ENCODE data around the gene POLK.
"Not testable (repeated sequence)": the region's sequence is repeated elsewhere in the genome, so short reads cannot be mapped to it uniquely, and the experiment has no call there.

Gene POLK

GRCh38 chr5:75510836-75511434 lies 756 bp upstream of the POLK start:
- no peak for DNase-seq

- no peak for DNase-seq
Observed at GRCh38 chr5:75512383-75513074, 838 bp downstream of the POLK start.

- DNase-seq, result no peak
Observed at GRCh38 chr5:75513841-75514240, 2.1 kb downstream of the POLK start.

- no peak for DNase-seq
Observed at GRCh38 chr5:75514323-75514722, 2.6 kb downstream of the POLK start.

GRCh38 chr5:75519761-75520160 lies 8.1 kb downstream of the POLK start:
- no peak for DNase-seq

- DNase-seq, result no peak
Observed at GRCh38 chr5:75521195-75521594, 9.5 kb downstream of the POLK start.

- DNase-seq, result no peak
Observed at GRCh38 chr5:75522025-75522424, 10.3 kb downstream of the POLK start.

- DNase-seq, result no peak
Observed at GRCh38 chr5:75522542-75522941, 10.9 kb downstream of the POLK start.

- no peak for DNase-seq
Observed at GRCh38 chr5:75523275-75523674, 11.6 kb downstream of the POLK start.

GRCh38 chr5:75524071-75524470 lies 12.4 kb downstream of the POLK start:
- no peak for DNase-seq

- no peak for DNase-seq
Observed at GRCh38 chr5:75524591-75524990, 12.9 kb downstream of the POLK start.

GRCh38 chr5:75525344-75525743 lies 13.7 kb downstream of the POLK start:
- no peak for DNase-seq

- no peak for DNase-seq
Observed at GRCh38 chr5:75526070-75526469, 14.4 kb downstream of the POLK start.

GRCh38 chr5:75529185-75529584 lies 17.5 kb downstream of the POLK start:
- DNase-seq, result no peak

- no peak for DNase-seq
Observed at GRCh38 chr5:75532190-75532589, 20.5 kb downstream of the POLK start.

- DNase-seq, result not testable (repeated sequence)
Observed at GRCh38 chr5:75533716-75534115, 22.0 kb downstream of the POLK start.

- no peak for DNase-seq
Observed at GRCh38 chr5:75534734-75535133, 23.0 kb downstream of the POLK start.

- no peak for DNase-seq
Observed at GRCh38 chr5:75536147-75536546, 24.5 kb downstream of the POLK start.

- no peak for DNase-seq
Observed at GRCh38 chr5:75536694-75537360, 25.1 kb downstream of the POLK start.

- no peak for DNase-seq
Observed at GRCh38 chr5:75538211-75538610, 26.5 kb downstream of the POLK start.

GRCh38 chr5:75545131-75545530 lies 33.4 kb downstream of the POLK start:
- no peak for DNase-seq

GRCh38 chr5:75546830-75547229 lies 35.1 kb downstream of the POLK start:
- DNase-seq, result no peak

- DNase-seq, result no peak
Observed at GRCh38 chr5:75547812-75548211, 36.1 kb downstream of the POLK start.

GRCh38 chr5:75550597-75550996 lies 38.9 kb downstream of the POLK start:
- DNase-seq, result no peak
